ENCODE measurements around the gene VIPAS39. TPM values are rescaled to one million over a fixed set of nuclear protein-coding genes. Genes with fewer than 3 reads are reported as not detected.

Gene VIPAS39
- total and polyA plus RNA-seq, 2 of the 13 experiments (the other 11 are each of a cell fraction or from before 2014, with no cell fraction given): 13.3 to 21.5 TPM

DNA sequence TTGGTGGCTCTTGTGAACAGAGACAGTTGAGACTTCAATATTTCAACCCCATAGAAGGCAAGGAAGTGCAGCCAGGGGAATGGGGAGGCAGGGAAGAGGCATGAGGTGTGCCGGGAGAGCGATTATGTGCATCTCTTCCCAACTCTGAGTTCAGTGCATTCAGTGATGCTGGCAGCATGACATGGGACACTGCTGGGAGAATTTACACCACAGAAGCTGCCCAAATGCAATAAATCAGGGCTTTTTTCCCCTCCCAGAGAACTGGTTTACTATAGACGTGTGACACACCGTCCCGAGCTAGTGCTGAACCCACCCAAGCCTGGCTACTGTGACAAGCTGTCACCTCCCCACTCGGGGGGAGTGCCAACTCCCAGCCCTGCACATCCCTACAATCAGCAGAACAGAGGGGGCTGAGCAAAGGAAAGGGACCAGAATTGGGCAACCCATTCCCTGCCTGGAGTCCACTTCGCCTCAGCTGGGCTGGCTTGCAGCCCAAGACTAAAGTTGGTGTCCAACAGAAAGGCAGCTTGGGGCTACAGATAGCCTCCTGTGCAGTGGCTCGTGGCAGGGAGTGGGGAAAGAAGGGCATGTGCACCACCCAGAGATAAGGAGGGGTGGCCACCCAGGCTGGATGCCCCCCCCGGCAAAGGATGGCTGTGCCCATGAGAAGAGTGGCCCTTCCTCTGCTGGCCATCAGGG is 17.2 kb upstream of the VIPAS39 start:
- POLR2A ChIA-PET: no interaction called here
- Histone ChIP-seq H3K27ac (ENCODE audit: extremely low read length, insufficient read depth, low read length) (no peak overlapping the region), H3K4me2 (ENCODE audit: low read depth, low read length) (no peak overlapping the region), H2AFZ (ENCODE audit: low read length) (no peak overlapping the region), H3K36me3 (replicated peaks in 1 of 2; ENCODE audit: control insufficient read depth in 1 of 2, insufficient read depth in 2 of 2, low read length in 2 of 2) (peaks cover 28% of the 10 kb centered on the region in 2 experiments; a peak in 4 of 5 replicates), H3K9me3 (ENCODE audit: low read length) (no peaks in the 10 kb centered on the region), H3K4me1 (ENCODE audit: insufficient read depth, low read length) (peaks cover 4% of the 10 kb centered on the region), H3K79me2 (ENCODE audit: insufficient read depth, low read length) (no peaks in the 10 kb centered on the region), H3K9ac (ENCODE audit: insufficient read depth, low read depth, low read length) (no peak overlapping the region), H3K4me3 (replicated peaks in 1 of 3; ENCODE audit: insufficient read depth in 1 of 3, low read depth in 2 of 3, low read length in 3 of 3) (no peak overlapping the region), H4K20me1 (ENCODE audit: insufficient read depth, low read length) (no peaks in the 10 kb centered on the region; the same call in 1 of the 2 replicates), H3K27me3 (ENCODE audit: control insufficient read depth in 1 of 2, insufficient read depth in 2 of 2, low read length in 2 of 2) (no peaks in the 10 kb centered on the region)
- no peak for ATAC-seq
- no TSS peak for BruUV-seq (replicated peaks)
- DNase-seq (ENCODE audit: low spot score): no peak
- in situ Hi-C loops (cut with HindIII; ENCODE audit: extremely low pct_ligation_motif_present, low pct_unique_long_range_greater_than_20kb): no loop called here
- 98% methylated on average over 9 of the region's 9 CpGs for WGBS (ENCODE audit: low lambda C conversion rate)
- CTCF ChIA-PET (ENCODE audit: low intra/inter-chr PET ratio, low total read pairs): no interaction called here
- FAIRE-seq: no peak
- intact Hi-C loops (cut with micrococcal nuclease; ENCODE audit: unreplicated experiment): no loop called here
- no peak for TF ChIP-seq ZSCAN21 (CRISPR knock-in tag; IDR thresholded peaks at IDR 0.05; ENCODE audit: borderline replicate concordance)
- TF ChIP-seq FOXJ3 (CRISPR knock-in tag; IDR thresholded peaks at IDR 0.05; ENCODE audit: borderline replicate concordance): no peak
- no peak for TF ChIP-seq SALL1 (CRISPR knock-in tag; IDR thresholded peaks at IDR 0.05)
- no peak for TF ChIP-seq THAP8 (CRISPR knock-in tag; IDR thresholded peaks at IDR 0.05; ENCODE audit: borderline replicate concordance)
- TF ChIP-seq, protein P1, sequence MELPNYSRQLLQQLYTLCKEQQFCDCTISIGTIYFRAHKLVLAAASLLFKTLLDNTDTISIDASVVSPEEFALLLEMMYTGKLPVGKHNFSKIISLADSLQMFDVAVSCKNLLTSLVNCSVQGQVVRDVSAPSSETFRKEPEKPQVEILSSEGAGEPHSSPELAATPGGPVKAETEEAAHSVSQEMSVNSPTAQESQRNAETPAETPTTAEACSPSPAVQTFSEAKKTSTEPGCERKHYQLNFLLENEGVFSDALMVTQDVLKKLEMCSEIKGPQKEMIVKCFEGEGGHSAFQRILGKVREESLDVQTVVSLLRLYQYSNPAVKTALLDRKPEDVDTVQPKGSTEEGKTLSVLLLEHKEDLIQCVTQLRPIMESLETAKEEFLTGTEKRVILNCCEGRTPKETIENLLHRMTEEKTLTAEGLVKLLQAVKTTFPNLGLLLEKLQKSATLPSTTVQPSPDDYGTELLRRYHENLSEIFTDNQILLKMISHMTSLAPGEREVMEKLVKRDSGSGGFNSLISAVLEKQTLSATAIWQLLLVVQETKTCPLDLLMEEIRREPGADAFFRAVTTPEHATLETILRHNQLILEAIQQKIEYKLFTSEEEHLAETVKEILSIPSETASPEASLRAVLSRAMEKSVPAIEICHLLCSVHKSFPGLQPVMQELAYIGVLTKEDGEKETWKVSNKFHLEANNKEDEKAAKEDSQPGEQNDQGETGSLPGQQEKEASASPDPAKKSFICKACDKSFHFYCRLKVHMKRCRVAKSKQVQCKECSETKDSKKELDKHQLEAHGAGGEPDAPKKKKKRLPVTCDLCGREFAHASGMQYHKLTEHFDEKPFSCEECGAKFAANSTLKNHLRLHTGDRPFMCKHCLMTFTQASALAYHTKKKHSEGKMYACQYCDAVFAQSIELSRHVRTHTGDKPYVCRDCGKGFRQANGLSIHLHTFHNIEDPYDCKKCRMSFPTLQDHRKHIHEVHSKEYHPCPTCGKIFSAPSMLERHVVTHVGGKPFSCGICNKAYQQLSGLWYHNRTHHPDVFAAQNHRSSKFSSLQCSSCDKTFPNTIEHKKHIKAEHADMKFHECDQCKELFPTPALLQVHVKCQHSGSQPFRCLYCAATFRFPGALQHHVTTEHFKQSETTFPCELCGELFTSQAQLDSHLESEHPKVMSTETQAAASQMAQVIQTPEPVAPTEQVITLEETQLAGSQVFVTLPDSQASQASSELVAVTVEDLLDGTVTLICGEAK (IDR thresholded peaks at IDR 0.05): no peak
- TF ChIP-seq, protein P1 (CRISPR knock-in tag; IDR thresholded peaks at IDR 0.05): no peak
- no peak for TF ChIP-seq IKZF1 (IDR thresholded peaks at IDR 0.05)
- TF ChIP-seq ZKSCAN1 (IDR thresholded peaks at IDR 0.05; ENCODE audit: low read length): no peak
- no peak for TF ChIP-seq ZNF788 (CRISPR knock-in tag; IDR thresholded peaks at IDR 0.05; ENCODE audit: borderline replicate concordance)
- TF ChIP-seq ZC3H13 (CRISPR knock-in tag; IDR thresholded peaks at IDR 0.05): no peak
- no peak for TF ChIP-seq ZNF724P (CRISPR knock-in tag; IDR thresholded peaks at IDR 0.05; ENCODE audit: borderline replicate concordance)
- TF ChIP-seq ARNT2 (CRISPR knock-in tag; IDR thresholded peaks at IDR 0.05; ENCODE audit: low read depth): no peak
- no peak for TF ChIP-seq POLR2AphosphoS2 (IDR thresholded peaks at IDR 0.05; ENCODE audit: low read depth, low read length)
- TF ChIP-seq NPAS2 (CRISPR knock-in tag; IDR thresholded peaks at IDR 0.05; ENCODE audit: borderline replicate concordance): no peak
- no peak for TF ChIP-seq ZNF577 (CRISPR knock-in tag; IDR thresholded peaks at IDR 0.05; ENCODE audit: borderline replicate concordance, low read depth)
- TF ChIP-seq ZBTB20 (CRISPR knock-in tag; IDR thresholded peaks at IDR 0.05; ENCODE audit: borderline replicate concordance, low read depth): no peak
